ENCODE data around the gene ACOT6. TPM values are rescaled to one million over a fixed set of nuclear protein-coding genes. Genes with fewer than 3 reads are reported as not detected.

The ACOT6 gene
- total RNA-seq, 1 donor from 2014 or later, result not detected

DNA sequence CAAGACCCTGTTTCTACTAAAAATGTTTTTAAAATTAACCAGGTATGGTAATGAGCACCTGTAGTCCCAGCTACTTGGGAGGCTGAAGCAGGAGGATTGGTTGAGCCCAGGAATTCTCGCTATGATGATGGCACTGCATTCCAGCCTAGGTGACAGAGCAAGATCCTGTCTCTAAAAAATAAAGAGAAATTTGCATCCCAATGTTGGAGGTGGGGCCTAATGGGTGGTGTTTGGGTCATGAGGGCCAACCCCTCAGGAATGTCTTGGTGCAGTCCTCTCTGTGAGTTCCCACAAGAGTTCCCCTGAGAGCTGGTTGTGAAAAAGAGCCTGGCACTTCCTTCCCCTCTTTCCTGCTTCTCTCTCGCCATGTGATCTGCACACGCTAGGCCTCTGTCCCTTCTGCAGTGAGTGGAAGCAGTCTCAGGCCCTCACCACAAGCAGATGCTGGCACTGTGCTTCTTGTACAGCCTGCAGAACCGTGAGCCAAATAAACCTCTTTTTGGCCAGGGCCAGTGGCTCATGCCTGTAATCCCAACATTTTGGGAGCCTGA is 11.3 kb downstream of the ACOT6 start:
- DNase-seq, result no peak
- no peaks in the 10 kb centered on the region for H3K27me3 Mint-ChIP-seq (ENCODE audit: unreplicated experiment)
- TF ChIP-seq, protein P1, sequence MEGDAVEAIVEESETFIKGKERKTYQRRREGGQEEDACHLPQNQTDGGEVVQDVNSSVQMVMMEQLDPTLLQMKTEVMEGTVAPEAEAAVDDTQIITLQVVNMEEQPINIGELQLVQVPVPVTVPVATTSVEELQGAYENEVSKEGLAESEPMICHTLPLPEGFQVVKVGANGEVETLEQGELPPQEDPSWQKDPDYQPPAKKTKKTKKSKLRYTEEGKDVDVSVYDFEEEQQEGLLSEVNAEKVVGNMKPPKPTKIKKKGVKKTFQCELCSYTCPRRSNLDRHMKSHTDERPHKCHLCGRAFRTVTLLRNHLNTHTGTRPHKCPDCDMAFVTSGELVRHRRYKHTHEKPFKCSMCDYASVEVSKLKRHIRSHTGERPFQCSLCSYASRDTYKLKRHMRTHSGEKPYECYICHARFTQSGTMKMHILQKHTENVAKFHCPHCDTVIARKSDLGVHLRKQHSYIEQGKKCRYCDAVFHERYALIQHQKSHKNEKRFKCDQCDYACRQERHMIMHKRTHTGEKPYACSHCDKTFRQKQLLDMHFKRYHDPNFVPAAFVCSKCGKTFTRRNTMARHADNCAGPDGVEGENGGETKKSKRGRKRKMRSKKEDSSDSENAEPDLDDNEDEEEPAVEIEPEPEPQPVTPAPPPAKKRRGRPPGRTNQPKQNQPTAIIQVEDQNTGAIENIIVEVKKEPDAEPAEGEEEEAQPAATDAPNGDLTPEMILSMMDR (IDR thresholded peaks at IDR 0.05; ENCODE audit: partially characterized antibody, unreplicated experiment), result no peak
- no peaks in the 10 kb centered on the region for H3K4me1 Mint-ChIP-seq (ENCODE audit: low read depth, unreplicated experiment)
- H3K27ac Mint-ChIP-seq (ENCODE audit: unreplicated experiment), result no peak overlapping the region
- no peaks in the 10 kb centered on the region for H3K36me3 Mint-ChIP-seq (ENCODE audit: unreplicated experiment)
- no peaks in the 10 kb centered on the region for H3K9me3 Mint-ChIP-seq (ENCODE audit: unreplicated experiment)
- no peak overlapping the region for H3K4me3 Mint-ChIP-seq (ENCODE audit: unreplicated experiment)

DNA sequence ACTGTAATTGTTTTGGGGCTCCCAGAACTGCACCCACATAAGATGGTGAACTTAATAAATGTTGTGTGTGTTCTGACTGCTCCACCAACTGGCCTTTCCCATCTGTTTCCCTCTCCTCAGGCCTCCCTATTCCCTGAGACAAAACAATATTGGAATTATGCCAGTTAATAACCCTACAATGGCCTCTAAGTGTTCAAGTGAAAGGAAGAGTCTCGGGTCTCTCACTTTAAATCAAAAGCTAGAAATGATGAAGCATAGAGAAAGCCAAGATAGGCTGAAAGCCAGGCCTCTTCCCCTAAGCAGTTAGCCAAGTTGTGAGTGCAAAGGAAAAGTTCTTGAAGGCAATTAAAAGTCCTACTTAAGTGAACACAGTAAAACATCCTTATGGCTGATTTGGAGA is 13.4 kb downstream of the ACOT6 start:
- H3K27ac Mint-ChIP-seq (ENCODE audit: unreplicated experiment), result no peak overlapping the region
- no peaks in the 10 kb centered on the region for H3K9me3 Mint-ChIP-seq (ENCODE audit: unreplicated experiment)
- H3K27me3 Mint-ChIP-seq (ENCODE audit: unreplicated experiment), result no peaks in the 10 kb centered on the region
- H3K4me1 Mint-ChIP-seq (ENCODE audit: low read depth, unreplicated experiment), result no peaks in the 10 kb centered on the region
- H3K36me3 Mint-ChIP-seq (ENCODE audit: unreplicated experiment), result no peaks in the 10 kb centered on the region
- no peak for DNase-seq
- H3K4me3 Mint-ChIP-seq (ENCODE audit: unreplicated experiment), result no peak overlapping the region
- TF ChIP-seq, protein P1 (IDR thresholded peaks at IDR 0.05; ENCODE audit: partially characterized antibody, unreplicated experiment), result no peak

- no peaks in the 10 kb centered on the region for H3K9me3 Mint-ChIP-seq (ENCODE audit: unreplicated experiment)
- no peak for DNase-seq
- TF ChIP-seq, protein P1 (IDR thresholded peaks at IDR 0.05; ENCODE audit: partially characterized antibody, unreplicated experiment), result no peak
- no peaks in the 10 kb centered on the region for H3K27me3 Mint-ChIP-seq (ENCODE audit: unreplicated experiment)
- H3K4me3 Mint-ChIP-seq (ENCODE audit: unreplicated experiment), result no peak overlapping the region
- no peaks in the 10 kb centered on the region for H3K4me1 Mint-ChIP-seq (ENCODE audit: low read depth, unreplicated experiment)
- no peak overlapping the region for H3K27ac Mint-ChIP-seq (ENCODE audit: unreplicated experiment)
- no peaks in the 10 kb centered on the region for H3K36me3 Mint-ChIP-seq (ENCODE audit: unreplicated experiment)
Observed at GRCh38 chr14:73627151-73627558, 14.8 kb downstream of the ACOT6 start.

DNA sequence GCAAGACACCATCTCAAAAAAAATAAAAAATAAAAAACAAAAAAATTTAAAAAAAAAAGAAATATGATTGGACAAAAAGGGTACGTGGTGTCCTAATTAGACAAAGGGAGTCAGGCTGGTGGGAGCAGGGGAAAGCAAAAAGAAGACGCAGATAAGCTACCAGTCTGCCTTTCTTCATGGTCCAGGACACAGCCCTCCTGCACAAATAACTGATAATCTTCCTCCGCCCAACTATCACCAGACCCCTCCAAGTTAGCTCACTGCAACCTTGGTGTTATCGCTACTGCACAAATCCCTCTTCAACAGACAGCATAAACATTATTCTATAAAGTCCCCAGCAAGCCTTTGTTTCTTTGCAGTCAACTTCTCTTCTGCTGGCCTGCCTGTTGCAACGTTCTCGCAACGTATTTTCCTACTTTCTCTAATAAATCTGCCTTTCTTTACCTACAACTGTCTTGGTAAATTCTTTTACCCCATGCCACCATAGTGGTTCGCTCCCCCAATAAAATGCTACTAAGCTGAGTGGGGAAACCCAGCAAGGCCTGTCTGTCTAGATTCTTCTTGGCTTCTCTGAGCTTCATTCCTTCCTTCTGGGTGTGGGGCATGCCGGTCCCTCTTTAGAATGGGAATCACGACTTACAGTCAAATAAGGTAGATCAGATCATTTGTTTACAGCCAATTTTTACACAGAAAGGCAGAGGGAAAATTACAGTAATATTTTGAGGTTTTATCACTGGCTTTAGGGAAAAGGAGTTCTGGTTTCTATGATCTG is 17.9 kb downstream of the ACOT6 start:
- H3K27ac Mint-ChIP-seq (ENCODE audit: unreplicated experiment), result no peak overlapping the region
- TF ChIP-seq, protein P1 (IDR thresholded peaks at IDR 0.05; ENCODE audit: partially characterized antibody, unreplicated experiment), result no peak
- no peaks in the 10 kb centered on the region for H3K4me1 Mint-ChIP-seq (ENCODE audit: low read depth, unreplicated experiment)

More for the DNA sequence above, 17.9 kb downstream of the ACOT6 start:
- no peaks in the 10 kb centered on the region for H3K36me3 Mint-ChIP-seq (ENCODE audit: unreplicated experiment)
- peaks cover 2% of the 10 kb centered on the region for H3K27me3 Mint-ChIP-seq (ENCODE audit: unreplicated experiment)
- peaks cover 2% of the 10 kb centered on the region for H3K9me3 Mint-ChIP-seq (ENCODE audit: unreplicated experiment)
- DNase-seq, result no peak
- H3K4me3 Mint-ChIP-seq (ENCODE audit: unreplicated experiment), result no peak overlapping the region
